ENCODE measurements around the gene BTNL9.
"Not testable (repeated sequence)": the region's sequence is repeated elsewhere in the genome, so short reads cannot be mapped to it uniquely, and the experiment has no call there.

The BTNL9 gene

GRCh38 chr5:181060924-181061323 lies 20.9 kb downstream of the BTNL9 start:
- no peak for DNase-seq (ENCODE audit: low read depth in 2 of 2)

GRCh38 chr5:181061645-181062044 lies 21.6 kb downstream of the BTNL9 start:
- no peak for DNase-seq (ENCODE audit: low read depth in 2 of 2)

- no peak for DNase-seq (ENCODE audit: low read depth in 2 of 2)
These were observed 22.6 kb downstream of the BTNL9 start for GRCh38 chr5:181062631-181063030.

- no peak for DNase-seq (ENCODE audit: low read depth in 2 of 2)
These were observed 23.4 kb downstream of the BTNL9 start for GRCh38 chr5:181063514-181063913.

GRCh38 chr5:181064987-181065386 lies 24.9 kb downstream of the BTNL9 start:
- no peak for DNase-seq (ENCODE audit: low read depth in 2 of 2)

- no peak for DNase-seq (ENCODE audit: low read depth in 2 of 2)
These were observed 29.9 kb downstream of the BTNL9 start for GRCh38 chr5:181069767-181070491.

- DNase-seq (ENCODE audit: low read depth in 2 of 2), result no peak
These were observed 30.5 kb downstream of the BTNL9 start for GRCh38 chr5:181070523-181070922.

- no peak for DNase-seq (ENCODE audit: low read depth in 2 of 2)
These were observed 31.2 kb downstream of the BTNL9 start for GRCh38 chr5:181071257-181071656.

- no peak for DNase-seq (ENCODE audit: low read depth in 2 of 2)
These were observed 36.9 kb downstream of the BTNL9 start for GRCh38 chr5:181076920-181077319.

- no peak for DNase-seq (ENCODE audit: low read depth in 2 of 2)
These were observed 41.9 kb downstream of the BTNL9 start for GRCh38 chr5:181081989-181082388.

- no peak for DNase-seq (ENCODE audit: low read depth in 2 of 2)
These were observed 44.6 kb downstream of the BTNL9 start for GRCh38 chr5:181084621-181085195.

GRCh38 chr5:181086026-181086883 lies 46.2 kb downstream of the BTNL9 start:
- no peak for DNase-seq (ENCODE audit: low read depth in 2 of 2)

GRCh38 chr5:181086884-181087205 lies 46.8 kb downstream of the BTNL9 start:
- DNase-seq (ENCODE audit: low read depth in 2 of 2), result no peak

GRCh38 chr5:181087309-181087708 lies 47.2 kb downstream of the BTNL9 start:
- DNase-seq (ENCODE audit: low read depth in 2 of 2), result no peak

- DNase-seq (ENCODE audit: low read depth in 2 of 2), result no peak
These were observed 48.2 kb downstream of the BTNL9 start for GRCh38 chr5:181088289-181088688.

GRCh38 chr5:181092428-181092827 lies 52.4 kb downstream of the BTNL9 start:
- no peak for DNase-seq (ENCODE audit: low read depth in 2 of 2)

- not testable (repeated sequence) for DNase-seq (ENCODE audit: low read depth in 2 of 2)
These were observed 55.1 kb downstream of the BTNL9 start for GRCh38 chr5:181095162-181095561.

GRCh38 chr5:181096721-181097382 lies 56.8 kb downstream of the BTNL9 start:
- not testable (repeated sequence) for DNase-seq (ENCODE audit: low read depth in 2 of 2)

- DNase-seq (ENCODE audit: low read depth in 2 of 2), result not testable (repeated sequence)
These were observed 57.3 kb downstream of the BTNL9 start for GRCh38 chr5:181097383-181097753.

- not testable (repeated sequence) for DNase-seq (ENCODE audit: low read depth in 2 of 2)
These were observed 57.9 kb downstream of the BTNL9 start for GRCh38 chr5:181097759-181098491.

- no peak for DNase-seq (ENCODE audit: low read depth in 2 of 2)
These were observed 58.9 kb downstream of the BTNL9 start for GRCh38 chr5:181098762-181099601.
